K562 treated with DMSO at 1 percent for 24 hours (cell line): ENCODE results near the gene CDC25C. TPM values are rescaled to one million over a fixed set of nuclear protein-coding genes. Genes with fewer than 3 reads are reported as not detected.

Experiments
- total RNA-seq: library from RNA; unstranded; fragments of 300-600 nt; gene quantifications from 2 replicates; pipeline ENCODE4 v1.2.3, GENCODE V29; 2022; ENCODE audit warnings: low read depth; ENCODE audit not compliant: insufficient read depth

Gene CDC25C
- 35.8 and 39.8 TPM in 2 replicates for total RNA-seq

DNA sequence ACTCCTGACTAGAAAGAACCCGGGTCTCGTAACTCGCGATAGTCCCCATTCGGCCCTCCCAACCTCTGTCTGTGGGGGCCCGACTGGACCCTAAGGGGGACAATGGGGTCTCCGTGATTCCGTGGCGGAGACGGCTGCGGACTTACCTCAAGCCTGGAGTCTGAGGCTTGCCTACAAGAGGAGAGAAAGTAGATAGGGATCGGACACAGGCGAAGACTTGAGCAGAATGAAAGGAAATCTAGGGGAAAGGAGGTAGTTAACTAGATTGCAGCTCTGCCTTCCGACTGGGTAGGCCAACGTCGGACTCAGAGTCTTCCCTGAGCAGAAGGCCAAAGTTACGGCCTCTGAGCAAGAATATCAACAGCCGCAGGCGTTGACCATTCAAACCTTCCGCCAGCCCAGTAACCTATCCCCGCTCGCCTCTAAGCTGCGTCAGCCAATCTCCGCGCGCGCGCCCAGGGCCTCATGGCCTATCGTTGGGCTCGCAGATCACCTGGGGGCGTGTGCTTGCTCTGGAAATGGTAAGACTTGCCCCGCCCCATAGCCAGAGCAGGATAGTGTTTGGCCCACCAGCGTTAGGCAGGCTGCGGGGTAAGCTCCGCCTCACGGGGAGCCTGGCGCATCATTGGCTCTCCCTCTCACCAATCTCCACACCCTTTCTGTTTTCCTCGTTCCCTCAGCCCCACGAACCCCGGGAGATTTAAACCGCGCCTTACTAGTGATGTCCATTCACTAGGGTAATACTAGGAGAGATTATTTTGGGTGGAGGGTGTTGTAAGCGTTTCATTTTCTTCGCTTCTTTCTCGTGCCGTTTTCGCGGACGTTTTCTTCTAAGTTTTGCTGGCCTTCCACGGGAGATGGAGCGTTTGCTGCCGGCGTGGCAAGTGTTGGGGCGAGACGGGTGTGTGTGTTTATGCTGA is at the start of gene CDC25C:
Gene CDC25C, minus strand, starts transcription at position 356 of the 920 bp plus-strand sequence. CDS start 624 bp downstream, outside the sequence.

GRCh38 chr5:138352071-138352721 is 20.6 kb upstream of the CDC25C start, which contains the start of gene KDM3B:
KDM3B (plus strand) TSS chr5:138352685; CDS start chr5:138352796, 111 bp downstream.

DNA sequence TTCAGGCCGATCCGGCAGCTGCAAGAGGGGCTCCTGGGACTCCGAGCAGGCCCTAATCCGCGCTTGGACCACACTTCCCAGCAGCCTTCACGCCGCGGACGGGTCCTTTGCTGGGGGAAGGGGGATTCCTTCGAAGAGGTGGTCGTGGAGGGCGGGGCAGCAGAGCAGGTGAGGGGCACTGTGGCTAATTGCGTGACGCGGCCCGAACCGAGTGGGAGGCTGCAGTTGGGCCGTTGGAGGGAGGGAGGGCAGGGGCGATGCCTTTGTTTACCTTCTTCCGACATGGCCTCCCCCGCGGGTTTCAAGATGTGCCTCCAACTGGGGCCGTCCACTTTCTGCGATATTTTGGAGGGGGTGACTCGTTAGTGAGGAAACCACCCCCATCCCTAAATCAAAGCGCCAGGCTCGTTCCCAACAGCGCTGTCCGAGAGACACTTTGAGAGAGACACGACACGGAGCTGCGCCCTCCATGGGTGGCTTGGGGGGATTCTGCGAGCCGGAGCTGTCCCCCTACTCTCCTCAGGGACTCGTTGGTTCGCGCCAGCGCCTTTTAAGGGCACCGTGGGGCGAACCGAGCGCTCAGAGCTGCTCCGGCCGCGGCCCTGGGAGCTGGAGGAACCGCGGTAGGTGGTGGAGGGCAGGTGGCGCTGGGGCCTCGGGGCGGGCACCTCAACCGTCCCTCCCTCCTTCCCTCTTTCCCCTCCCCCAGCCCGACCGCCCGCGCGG is 6.2 kb upstream of the CDC25C start, which contains the start of gene FAM53C:
Gene FAM53C, plus strand, starts transcription at position 582 of the 726 bp plus-strand sequence. CDS start 3,070 bp downstream, outside the sequence.

DNA sequence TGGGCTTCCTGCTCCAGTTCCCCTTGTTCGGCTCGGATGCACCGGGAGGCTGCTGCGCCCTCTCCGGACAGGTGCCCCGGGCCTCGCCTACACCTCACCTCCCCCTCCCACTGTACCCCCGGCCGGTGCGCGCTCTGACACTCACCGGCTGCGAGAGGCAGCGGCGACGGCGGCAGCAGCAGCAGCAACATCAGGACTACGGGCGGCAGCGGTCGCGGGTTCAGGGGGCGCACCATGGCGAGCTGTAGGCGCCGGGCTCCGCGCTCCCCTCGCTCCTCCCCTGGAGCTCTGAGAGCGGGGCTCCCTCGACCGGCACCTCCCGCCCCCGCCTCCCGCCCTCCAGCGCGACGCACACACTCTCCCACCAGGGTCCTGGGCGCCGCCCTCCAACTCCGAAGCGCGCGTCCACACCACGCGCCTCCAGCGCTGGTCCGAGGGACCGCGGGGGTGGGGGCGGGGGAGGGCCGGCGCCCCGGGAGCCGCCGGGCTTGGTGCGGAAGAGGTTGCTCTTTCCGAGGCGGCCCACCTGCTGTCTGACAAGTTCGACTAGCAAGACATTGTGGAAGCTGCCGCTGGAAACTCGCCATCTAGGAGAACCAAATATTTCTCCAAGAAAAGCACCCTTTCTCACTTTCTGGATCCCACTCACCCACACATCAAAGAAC is 57.3 kb downstream of the CDC25C start, which contains the start of gene GFRA3:
Gene GFRA3, minus strand, starts transcription at position 433 of the 665 bp plus-strand sequence. Its CDS starts 197 bp downstream, at position 236.

Other genes starting within 250 kb of the CDC25C start
- not detected in 2 replicates for gene WNT8A, start 247.8 kb downstream of the CDC25C start, total RNA-seq
- not detected in 2 replicates for gene NME5, start 192.4 kb downstream of the CDC25C start, total RNA-seq
- 74.3 and 78.1 TPM in 2 replicates for gene BRD8, start 153.2 kb downstream of the CDC25C start, total RNA-seq
- gene KIF20A, start 152.7 kb downstream of the CDC25C start, total RNA-seq: 35.3 and 39.0 TPM in 2 replicates
- gene CDC23, start 118.5 kb downstream of the CDC25C start, total RNA-seq: 25.8 and 29.6 TPM in 2 replicates
- not detected in 2 replicates for gene GFRA3, start 57.2 kb downstream of the CDC25C start, total RNA-seq
- gene FAM53C, start 6.5 kb upstream of the CDC25C start, total RNA-seq: 49.6 and 54.5 TPM in 2 replicates
- 37.3 and 43.6 TPM in 2 replicates for gene KDM3B, start 20.9 kb upstream of the CDC25C start, total RNA-seq
- gene REEP2, start 107.3 kb upstream of the CDC25C start, total RNA-seq: 2.1 TPM in 2 replicates
- 22.3 and 23.1 TPM in 2 replicates for gene EGR1, start 133.7 kb upstream of the CDC25C start, total RNA-seq
- 47.5 and 58.4 TPM in 2 replicates for gene ETF1, start 211.4 kb upstream of the CDC25C start, total RNA-seq
- 217 and 224 TPM in 2 replicates for gene HSPA9, start 243.6 kb upstream of the CDC25C start, total RNA-seq